Measurements from ENCODE around the gene LPP. TPM values are rescaled to one million over a fixed set of nuclear protein-coding genes. Genes with fewer than 3 reads are reported as not detected.

LPP gene
- total RNA-seq, 4 donors from 2014 or later = 183 to 293 (median 242) TPM

DNA sequence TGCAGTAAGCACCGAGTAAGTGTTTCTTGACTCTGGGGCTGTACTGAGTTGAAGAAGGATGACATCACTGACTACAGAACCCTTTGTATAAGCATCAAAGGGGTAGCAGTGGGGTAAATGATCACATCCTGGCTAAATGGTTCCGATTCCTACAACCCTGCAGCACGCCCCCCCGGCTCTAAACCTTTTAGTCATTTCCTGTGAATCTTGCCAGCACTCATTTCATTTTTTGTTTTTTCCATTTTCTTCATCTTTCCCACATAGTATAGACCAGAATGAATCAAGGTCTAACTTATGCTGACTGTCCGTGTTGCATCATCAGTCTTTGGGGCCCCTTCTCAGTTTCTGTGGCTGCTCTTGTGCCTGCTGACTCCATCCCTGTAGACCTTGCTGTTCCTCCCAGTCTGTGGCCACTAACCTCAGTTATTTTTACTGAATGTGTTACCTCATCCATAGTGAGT is 634.7 kb downstream of the LPP start:
- TF ChIP-seq POLR2A (IDR thresholded peaks at IDR 0.05) (no peak), EP300 (IDR thresholded peaks at IDR 0.05) (no peak)
- H3K27ac ChIP-seq = no peak overlapping the region
- H3K4me1 ChIP-seq = peaks cover 0 to 16% (median 0%) of the 10 kb centered on the region in 4 donors
- H3K27me3 ChIP-seq = no peaks in the 10 kb centered on the region
- H3K9me3 ChIP-seq = no peaks in the 10 kb centered on the region
- WGBS, 2 donors = 49 to 61% methylated on average over 5 of the region's 5 CpGs
- H3K4me3 ChIP-seq = no peak overlapping the region
- DNase-seq (ENCODE audit: low spot score in 2 of 2) = no peak
- no peaks in the 10 kb centered on the region for H3K36me3 ChIP-seq

GRCh38 chr3:188789251-188789650 is 635.3 kb downstream of the LPP start:
- Histone ChIP-seq H3K4me1 (peaks cover 0 to 16% (median 0%) of the 10 kb centered on the region in 4 donors), H3K9me3 (no peaks in the 10 kb centered on the region), H3K4me3 (no peak overlapping the region), H3K27ac (no peak overlapping the region), H3K27me3 (no peaks in the 10 kb centered on the region), H3K36me3 (no peaks in the 10 kb centered on the region)
- no peak for DNase-seq (ENCODE audit: low spot score in 2 of 2)
- TF ChIP-seq EP300 (IDR thresholded peaks at IDR 0.05) (no peak), POLR2A (IDR thresholded peaks at IDR 0.05) (no peak)
- TF ChIP-seq, protein P1, sequence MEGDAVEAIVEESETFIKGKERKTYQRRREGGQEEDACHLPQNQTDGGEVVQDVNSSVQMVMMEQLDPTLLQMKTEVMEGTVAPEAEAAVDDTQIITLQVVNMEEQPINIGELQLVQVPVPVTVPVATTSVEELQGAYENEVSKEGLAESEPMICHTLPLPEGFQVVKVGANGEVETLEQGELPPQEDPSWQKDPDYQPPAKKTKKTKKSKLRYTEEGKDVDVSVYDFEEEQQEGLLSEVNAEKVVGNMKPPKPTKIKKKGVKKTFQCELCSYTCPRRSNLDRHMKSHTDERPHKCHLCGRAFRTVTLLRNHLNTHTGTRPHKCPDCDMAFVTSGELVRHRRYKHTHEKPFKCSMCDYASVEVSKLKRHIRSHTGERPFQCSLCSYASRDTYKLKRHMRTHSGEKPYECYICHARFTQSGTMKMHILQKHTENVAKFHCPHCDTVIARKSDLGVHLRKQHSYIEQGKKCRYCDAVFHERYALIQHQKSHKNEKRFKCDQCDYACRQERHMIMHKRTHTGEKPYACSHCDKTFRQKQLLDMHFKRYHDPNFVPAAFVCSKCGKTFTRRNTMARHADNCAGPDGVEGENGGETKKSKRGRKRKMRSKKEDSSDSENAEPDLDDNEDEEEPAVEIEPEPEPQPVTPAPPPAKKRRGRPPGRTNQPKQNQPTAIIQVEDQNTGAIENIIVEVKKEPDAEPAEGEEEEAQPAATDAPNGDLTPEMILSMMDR (IDR thresholded peaks at IDR 0.05) = no peak
- WGBS, 2 donors = 83 to 85% methylated on average over 4 of the region's 4 CpGs

GRCh38 chr3:188791311-188791710 is 637.4 kb downstream of the LPP start:
- Histone ChIP-seq H3K4me1 (peaks cover 0 to 16% (median 0%) of the 10 kb centered on the region in 4 donors), H3K9me3 (no peaks in the 10 kb centered on the region), H3K36me3 (no peaks in the 10 kb centered on the region), H3K4me3 (no peak overlapping the region), H3K27me3 (no peaks in the 10 kb centered on the region), H3K27ac (no peak overlapping the region)
- WGBS, 2 donors = 82 to 84% methylated on average over 4 of the region's 4 CpGs
- no peak for DNase-seq (ENCODE audit: low spot score in 2 of 2)
- TF ChIP-seq POLR2A (IDR thresholded peaks at IDR 0.05) = no peak
- no peak for TF ChIP-seq EP300 (IDR thresholded peaks at IDR 0.05)
- TF ChIP-seq, protein P1 (IDR thresholded peaks at IDR 0.05) = no peak

GRCh38 chr3:188792793-188793192 is 638.8 kb downstream of the LPP start:
- Histone ChIP-seq H3K4me3 (no peak overlapping the region), H3K27ac (no peak overlapping the region), H3K36me3 (no peaks in the 10 kb centered on the region), H3K4me1 (peaks cover 0 to 21% (median 3%) of the 10 kb centered on the region in 4 donors), H3K9me3 (no peaks in the 10 kb centered on the region), H3K27me3 (no peaks in the 10 kb centered on the region)
- 36 to 48% methylated on average over 6 of the region's 6 CpGs for WGBS, 2 donors
- no peak for DNase-seq (ENCODE audit: low spot score in 2 of 2)
- no peak for TF ChIP-seq POLR2A (IDR thresholded peaks at IDR 0.05)
- TF ChIP-seq, protein P1 (IDR thresholded peaks at IDR 0.05) = peak in 3 of 5 experiments; percentile 19 to 35 (median 26)
- TF ChIP-seq EP300 (IDR thresholded peaks at IDR 0.05) = no peak

GRCh38 chr3:188796122-188796631 is 642.2 kb downstream of the LPP start:
- peaks cover 0 to 29% (median 7%) of the 10 kb centered on the region in 4 donors for H3K4me1 ChIP-seq
- no peaks in the 10 kb centered on the region for H3K27me3 ChIP-seq
- 58 to 69% methylated on average over 3 of the region's 3 CpGs for WGBS, 2 donors
- H3K27ac ChIP-seq = peak overlapping the region in 1 of 4 donors; percentile 7
- H3K4me3 ChIP-seq = no peak overlapping the region
- H3K9me3 ChIP-seq = no peaks in the 10 kb centered on the region
- H3K36me3 ChIP-seq = no peaks in the 10 kb centered on the region
- TF ChIP-seq POLR2A (IDR thresholded peaks at IDR 0.05) (no peak), EP300 (IDR thresholded peaks at IDR 0.05) (peak in 1 of 2 donors; percentile 71)
- TF ChIP-seq, protein P1 (IDR thresholded peaks at IDR 0.05) = no peak
- peak in 1 of 2 donors; percentile 18 for DNase-seq (ENCODE audit: low spot score in 2 of 2)

Data from tibial nerve (tissue), 4 donors.